CD4-positive, CD25-positive, alpha-beta regulatory T cell (primary cell): ENCODE measurements around the gene CLEC4D. TPM values are rescaled to one million over a fixed set of nuclear protein-coding genes. Genes with fewer than 3 reads are reported as not detected.
"Not testable (repeated sequence)": the region's sequence is repeated elsewhere in the genome, so short reads cannot be mapped to it uniquely, and the experiment has no call there.

Source experiments
- ATAC-seq, 2 donors: fragments of 150-1000 bp; cut with Tn5 transposase; one replicate each; pipeline ENCODE4 v1.10.0; 2021; ENCODE audit warnings: low read depth in 2 of 2, moderate number of reproducible peaks in 2 of 2, moderate library complexity in 1 of 2
- DNase-seq, 3 donors: peaks; one replicate each; pipeline versions ENCODE4 v3.0.0 to v3.0.0-alpha.2; 2012 to 2022; ENCODE audit warnings: mixed read lengths in 1 of 3
- H3K27ac ChIP-seq: one replicate; pipeline ENCODE4 v1.7.0; 2013; ENCODE audit warnings: mild to moderate bottlenecking, low read length; ENCODE audit not compliant: insufficient read depth, poor library complexity, severe bottlenecking
- H3K27me3 ChIP-seq: one replicate; pipeline ENCODE4 v1.7.0; 2013; ENCODE audit warnings: low read length; ENCODE audit not compliant: control insufficient read depth, insufficient read depth
- H3K36me3 ChIP-seq: one replicate; pipeline ENCODE4 v1.7.0; 2013; ENCODE audit warnings: mild to moderate bottlenecking, low read length, moderate library complexity; ENCODE audit not compliant: control insufficient read depth, insufficient read depth
- H3K4me1 ChIP-seq: 2 replicates; pipeline ENCODE4 v1.7.0; 2013; ENCODE audit warnings: mild to moderate bottlenecking, low read length; ENCODE audit not compliant: insufficient read depth, control insufficient read depth, poor library complexity, severe bottlenecking
- H3K4me3 ChIP-seq: one replicate; pipeline ENCODE4 v1.7.0; 2013; ENCODE audit warnings: low read depth, mild to moderate bottlenecking, low read length, moderate library complexity
- H3K9me3 ChIP-seq, 2 experiments: 1 replicate in 1 of 2; 2 replicates in 1 of 2; pipeline ENCODE4 v1.7.0; 2013; ENCODE audit warnings: low read length in 2 of 2, mild to moderate bottlenecking in 1 of 2, moderate library complexity in 1 of 2; ENCODE audit not compliant: control insufficient read depth in 2 of 2
- H3K27ac Mint-ChIP-seq, 3 donors: one replicate each; pipeline ENCODE4 v1.8.0; 2020 to 2022; ENCODE audit warnings: mild to moderate bottlenecking in 3 of 3, mixed read lengths in 3 of 3, moderate library complexity in 2 of 3
- H3K27me3 Mint-ChIP-seq: one replicate; pipeline ENCODE4 v1.8.0; 2022; ENCODE audit warnings: mild to moderate bottlenecking, mixed read lengths
- H3K36me3 Mint-ChIP-seq: one replicate; pipeline ENCODE4 v1.8.0; 2020; ENCODE audit warnings: mixed read lengths
- H3K4me1 Mint-ChIP-seq, 4 donors: one replicate each; pipeline ENCODE4 v1.8.0; 2020 to 2022; ENCODE audit warnings: mixed read lengths in 4 of 4, mild to moderate bottlenecking in 1 of 4
- H3K4me3 Mint-ChIP-seq, 4 donors: one replicate each; pipeline ENCODE4 v1.8.0; 2020 to 2022; ENCODE audit warnings: mild to moderate bottlenecking in 4 of 4, mixed read lengths in 4 of 4, moderate library complexity in 3 of 4
- H3K9me3 Mint-ChIP-seq, 7 donors: one replicate each; pipeline ENCODE4 v1.8.0; 2020 to 2022; ENCODE audit warnings: mixed read lengths in 7 of 7, mild to moderate bottlenecking in 3 of 7, moderate library complexity in 2 of 7
- polyA plus RNA-seq, 4 donors: library from polyadenylated mRNA; unstranded; fragments of 300-500 nt; fragmentation: Illumina TruSeq; gene quantifications; one replicate each; pipeline ENCODE4 v1.2.3, GENCODE V29; 2021
- total RNA-seq: library from RNA; stranded (reverse); gene quantifications from one replicate; pipeline ENCODE4 v1.2.3, GENCODE V29; 2022

Gene CLEC4D
- total and polyA plus RNA-seq, 5 donors from 2014 or later: not detected

- Histone ChIP-seq H3K4me1 (no peaks in the 10 kb centered on the region), H3K27ac (no peak overlapping the region), H3K36me3 (no peaks in the 10 kb centered on the region), H3K27me3 (peaks cover 2% of the 10 kb centered on the region), H3K9me3 (no peaks in the 10 kb centered on the region), H3K4me3 (no peak overlapping the region)
- Mint-ChIP-seq H3K27me3 (peaks cover 21% of the 10 kb centered on the region), H3K4me1 (no peaks in the 10 kb centered on the region), H3K36me3 (no peaks in the 10 kb centered on the region), H3K27ac (no peak overlapping the region), H3K9me3 (peaks cover 0 to 1% (median 0%) of the 10 kb centered on the region in 7 donors), H3K4me3 (no peak overlapping the region)
- ATAC-seq: no peak
- DNase-seq: no peak
These were observed 5.1 kb upstream of the CLEC4D start for GRCh38 chr12:8508223-8508622.

GRCh38 chr12:8508910-8509841 lies 4.1 kb upstream of the CLEC4D start:
- Mint-ChIP-seq H3K27ac (no peak overlapping the region), H3K4me1 (no peaks in the 10 kb centered on the region), H3K36me3 (no peaks in the 10 kb centered on the region), H3K27me3 (peaks cover 26% of the 10 kb centered on the region), H3K9me3 (peaks cover 0 to 1% (median 0%) of the 10 kb centered on the region in 7 donors), H3K4me3 (no peak overlapping the region)
- no peaks in the 10 kb centered on the region for H3K9me3 ChIP-seq
- no peaks in the 10 kb centered on the region for H3K36me3 ChIP-seq
- H3K27ac ChIP-seq: no peak overlapping the region
- H3K4me3 ChIP-seq: no peak overlapping the region
- no peaks in the 10 kb centered on the region for H3K4me1 ChIP-seq
- DNase-seq (no peak), ATAC-seq (no peak)
- peaks cover 2% of the 10 kb centered on the region for H3K27me3 ChIP-seq

GRCh38 chr12:8517971-8518370 lies 4.7 kb downstream of the CLEC4D start:
- peaks cover 24% of the 10 kb centered on the region for H3K27me3 Mint-ChIP-seq
- Histone ChIP-seq H3K27me3 (peaks cover 7% of the 10 kb centered on the region), H3K27ac (no peak overlapping the region), H3K9me3 (no peaks in the 10 kb centered on the region), H3K4me3 (no peak overlapping the region), H3K4me1 (no peaks in the 10 kb centered on the region), H3K36me3 (no peaks in the 10 kb centered on the region)
- no peaks in the 10 kb centered on the region for H3K4me1 Mint-ChIP-seq
- H3K36me3 Mint-ChIP-seq: no peaks in the 10 kb centered on the region
- DNase-seq (no peak), ATAC-seq (no peak)
- H3K27ac Mint-ChIP-seq: no peak overlapping the region
- H3K4me3 Mint-ChIP-seq: no peak overlapping the region
- no peaks in the 10 kb centered on the region for H3K9me3 Mint-ChIP-seq

GRCh38 chr12:8519171-8519570 lies 5.9 kb downstream of the CLEC4D start:
- ATAC-seq (no peak), DNase-seq (no peak)
- Mint-ChIP-seq H3K27me3 (peaks cover 19% of the 10 kb centered on the region), H3K36me3 (no peaks in the 10 kb centered on the region), H3K4me3 (no peak overlapping the region), H3K9me3 (peaks cover 0 to 4% (median 0%) of the 10 kb centered on the region in 7 donors), H3K27ac (no peak overlapping the region), H3K4me1 (no peaks in the 10 kb centered on the region)
- Histone ChIP-seq H3K27me3 (peaks cover 7% of the 10 kb centered on the region), H3K27ac (no peak overlapping the region), H3K4me1 (no peaks in the 10 kb centered on the region), H3K36me3 (no peaks in the 10 kb centered on the region), H3K4me3 (no peak overlapping the region), H3K9me3 (no peaks in the 10 kb centered on the region)

- Mint-ChIP-seq H3K36me3 (no peaks in the 10 kb centered on the region), H3K9me3 (peaks cover 0 to 20% (median 6%) of the 10 kb centered on the region in 7 donors), H3K4me3 (no peak overlapping the region), H3K27ac (no peak overlapping the region), H3K4me1 (no peaks in the 10 kb centered on the region), H3K27me3 (peaks cover 18% of the 10 kb centered on the region)
- no peaks in the 10 kb centered on the region for H3K9me3 ChIP-seq
- no peak overlapping the region for H3K27ac ChIP-seq
- H3K4me1 ChIP-seq: no peaks in the 10 kb centered on the region
- H3K4me3 ChIP-seq: no peak overlapping the region
- peaks cover 10% of the 10 kb centered on the region for H3K27me3 ChIP-seq
- H3K36me3 ChIP-seq: no peaks in the 10 kb centered on the region
- ATAC-seq (no peak), DNase-seq (no peak)
These were observed 14.2 kb downstream of the CLEC4D start for GRCh38 chr12:8527250-8528130.

- Histone ChIP-seq H3K27ac (no peak overlapping the region), H3K4me3 (no peak overlapping the region), H3K36me3 (no peaks in the 10 kb centered on the region), H3K9me3 (no peaks in the 10 kb centered on the region), H3K27me3 (peaks cover 15% of the 10 kb centered on the region), H3K4me1 (no peaks in the 10 kb centered on the region)
- Mint-ChIP-seq H3K36me3 (no peaks in the 10 kb centered on the region), H3K27ac (no peak overlapping the region), H3K4me3 (no peak overlapping the region), H3K4me1 (no peaks in the 10 kb centered on the region), H3K27me3 (peaks cover 7% of the 10 kb centered on the region), H3K9me3 (peaks cover 0 to 2% (median 0%) of the 10 kb centered on the region in 7 donors)
- DNase-seq (no peak), ATAC-seq (no peak)
These were observed 18.7 kb downstream of the CLEC4D start for GRCh38 chr12:8532045-8532444.

- H3K27ac ChIP-seq, H3K4me3 ChIP-seq, H3K27me3 Mint-ChIP-seq, H3K4me1 ChIP-seq, H3K36me3 Mint-ChIP-seq, H3K27me3 ChIP-seq, H3K9me3 Mint-ChIP-seq, H3K27ac Mint-ChIP-seq, H3K9me3 ChIP-seq, H3K4me3 Mint-ChIP-seq, ATAC-seq, H3K4me1 Mint-ChIP-seq, H3K36me3 ChIP-seq, DNase-seq: not testable (repeated sequence)
These were observed 24.5 kb downstream of the CLEC4D start for GRCh38 chr12:8537820-8538219.
